ENCODE measurements around the gene RTL10.
A peak's percentile ranks its signal among the peaks of the same experiment; 100 is the strongest.

Gene RTL10

GRCh38 chr22:19900707-19901436 is 46.2 kb upstream of the RTL10 start:
- Histone ChIP-seq H3K9ac (no peak overlapping the region), H4K20me1 (peaks cover 0 to 35% (median 0%) of the 10 kb centered on the region in 11 experiments; a peak in 5 of 22 replicates), H3K36me3 (peaks cover 0 to 39% (median 0%) of the 10 kb centered on the region in 11 experiments; a peak in 7 of 22 replicates), H3K4me2 (peak overlapping the region in 6 of 11 experiments; percentile 5 to 84 (median 30); a peak in 6 of 22 replicates), H3K9me3 (replicated peaks in 1 of 11) (no peaks in the 10 kb centered on the region), H3K27ac (no peak overlapping the region), H3K4me3 (no peak overlapping the region), H3K4me1 (peaks cover 0 to 80% (median 54%) of the 10 kb centered on the region in 10 experiments; a peak in 18 of 20 replicates), H3K27me3 (no peaks in the 10 kb centered on the region)
- no peak for TF ChIP-seq Cebpa-rat (IDR thresholded peaks at IDR 0.05)

- Histone ChIP-seq H3K9ac (no peak overlapping the region), H3K4me3 (no peak overlapping the region), H3K4me1 (peaks cover 0 to 97% (median 72%) of the 10 kb centered on the region in 10 experiments; a peak in 18 of 20 replicates), H3K4me2 (peak overlapping the region in 1 of 11 experiments; percentile 2; a peak in 1 of 22 replicates), H3K27ac (no peak overlapping the region), H3K9me3 (replicated peaks in 1 of 11) (no peaks in the 10 kb centered on the region), H3K36me3 (peaks cover 0 to 49% (median 8%) of the 10 kb centered on the region in 11 experiments; a peak in 9 of 22 replicates), H4K20me1 (peaks cover 0 to 21% (median 0%) of the 10 kb centered on the region in 11 experiments; a peak in 4 of 22 replicates), H3K27me3 (no peaks in the 10 kb centered on the region)
- TF ChIP-seq Cebpa-rat (IDR thresholded peaks at IDR 0.05) = no peak
Measured at GRCh38 chr22:19898831-19899567, 44.3 kb upstream of the RTL10 start.

- Histone ChIP-seq H3K4me3 (no peak overlapping the region), H3K4me2 (peak overlapping the region in 3 of 11 experiments; percentile 58 to 72 (median 65); a peak in 5 of 22 replicates)
Measured at GRCh38 chr22:19898145-19898544, 43.5 kb upstream of the RTL10 start.

GRCh38 chr22:19897726-19898125 is 43.1 kb upstream of the RTL10 start:
- H3K9me3 ChIP-seq (replicated peaks in 1 of 11) = no peaks in the 10 kb centered on the region
- H3K27ac ChIP-seq = no peak overlapping the region
- peaks cover 0 to 49% (median 11%) of the 10 kb centered on the region in 11 experiments; a peak in 9 of 22 replicates for H3K36me3 ChIP-seq
- peaks cover 0 to 8% (median 0%) of the 10 kb centered on the region in 11 experiments; a peak in 2 of 22 replicates for H4K20me1 ChIP-seq
- no peaks in the 10 kb centered on the region for H3K27me3 ChIP-seq
- H3K4me1 ChIP-seq = peaks cover 4 to 97% (median 73%) of the 10 kb centered on the region in 10 experiments
- H3K4me2 ChIP-seq = peak overlapping the region in 5 of 11 experiments; percentile 58 to 95 (median 65); a peak in 9 of 22 replicates
- no peak overlapping the region for H3K9ac ChIP-seq
- no peak for TF ChIP-seq Cebpa-rat (IDR thresholded peaks at IDR 0.05)
- H3K4me3 ChIP-seq = no peak overlapping the region

More at GRCh38 chr22:19898145-19898544, 43.5 kb upstream of the RTL10 start:
- Histone ChIP-seq H3K4me1 (peaks cover under 1 to 97% (median 73%) of the 10 kb centered on the region in 10 experiments; a peak in 18 of 20 replicates), H3K27ac (no peak overlapping the region), H3K36me3 (peaks cover 0 to 49% (median 11%) of the 10 kb centered on the region in 11 experiments; a peak in 9 of 22 replicates), H3K27me3 (no peaks in the 10 kb centered on the region), H4K20me1 (peaks cover 0 to 13% (median 0%) of the 10 kb centered on the region in 11 experiments; a peak in 4 of 22 replicates), H3K9ac (no peak overlapping the region), H3K9me3 (replicated peaks in 1 of 11) (no peaks in the 10 kb centered on the region)
- TF ChIP-seq Cebpa-rat (IDR thresholded peaks at IDR 0.05) = no peak

GRCh38 chr22:19896665-19897355 is 42.1 kb upstream of the RTL10 start:
- H3K27ac ChIP-seq = peak overlapping the region in 3 of 11 experiments; percentile 26 to 52 (median 51); a peak in 4 of 22 replicates

GRCh38 chr22:19895160-19895849 is 40.6 kb upstream of the RTL10 start:
- Histone ChIP-seq H3K9ac (0 out of 22 replicates have a peak overlapping the region, but pooled peaks of 1 of the 11 experiments have one; percentile 2), H3K4me1 (peaks cover 29 to 97% (median 77%) of the 10 kb centered on the region in 10 experiments)
- TF ChIP-seq Cebpa-rat (IDR thresholded peaks at IDR 0.05) = no peak

More at GRCh38 chr22:19896665-19897355, 42.1 kb upstream of the RTL10 start:
- H3K4me2 ChIP-seq = peak overlapping the region in 9 of 11 experiments; percentile 4 to 95 (median 63); a peak in 16 of 22 replicates
- no peaks in the 10 kb centered on the region for H3K9me3 ChIP-seq (replicated peaks in 1 of 11)
- TF ChIP-seq Cebpa-rat (IDR thresholded peaks at IDR 0.05) = no peak
- peaks cover 0 to 8% (median 0%) of the 10 kb centered on the region in 11 experiments; a peak in 2 of 22 replicates for H4K20me1 ChIP-seq
- peaks cover 0 to 48% (median 11%) of the 10 kb centered on the region in 11 experiments; a peak in 9 of 22 replicates for H3K36me3 ChIP-seq
- H3K27me3 ChIP-seq = no peaks in the 10 kb centered on the region
- H3K4me1 ChIP-seq = peaks cover 13 to 97% (median 73%) of the 10 kb centered on the region in 10 experiments
- H3K4me3 ChIP-seq = no peak overlapping the region
- H3K9ac ChIP-seq = peak overlapping the region in 5 of 11 experiments; percentile 6 to 57 (median 35); a peak in 5 of 22 replicates

GRCh38 chr22:19893363-19893762 is 38.7 kb upstream of the RTL10 start:
- Histone ChIP-seq H3K27ac (peak overlapping the region in 8 of 11 experiments; percentile 79 to 97 (median 92); a peak in 14 of 22 replicates), H3K27me3 (no peaks in the 10 kb centered on the region), H3K4me2 (peak overlapping the region in 10 of 11 experiments; percentile 82 to 99 (median 94); a peak in 19 of 22 replicates), H3K36me3 (peaks cover 0 to 33% (median 11%) of the 10 kb centered on the region in 11 experiments; a peak in 9 of 22 replicates), H3K4me3 (no peak overlapping the region), H3K4me1 (peaks cover 34 to 99% (median 95%) of the 10 kb centered on the region in 10 experiments), H4K20me1 (peaks cover 0 to 8% (median 0%) of the 10 kb centered on the region in 11 experiments; a peak in 1 of 22 replicates), H3K9ac (peak overlapping the region in 6 of 11 experiments; percentile 67 to 86 (median 83); a peak in 10 of 22 replicates), H3K9me3 (replicated peaks in 1 of 11) (no peaks in the 10 kb centered on the region)
- no peak for TF ChIP-seq Cebpa-rat (IDR thresholded peaks at IDR 0.05)

More at GRCh38 chr22:19895160-19895849, 40.6 kb upstream of the RTL10 start:
- no peaks in the 10 kb centered on the region for H3K27me3 ChIP-seq
- H3K36me3 ChIP-seq = peaks cover 0 to 37% (median 11%) of the 10 kb centered on the region in 11 experiments; a peak in 9 of 22 replicates
- no peak overlapping the region for H3K4me3 ChIP-seq
- H3K27ac ChIP-seq = peak overlapping the region in 2 of 11 experiments; percentile 9 to 16; a peak in 2 of 22 replicates
- H4K20me1 ChIP-seq = peaks cover 0 to 8% (median 0%) of the 10 kb centered on the region in 11 experiments; a peak in 2 of 22 replicates
- no peaks in the 10 kb centered on the region for H3K9me3 ChIP-seq (replicated peaks in 1 of 11)
- H3K4me2 ChIP-seq = peak overlapping the region in 4 of 11 experiments; percentile 10 to 99 (median 80); a peak in 4 of 22 replicates

All from BLaER1 treated with 17β-estradiol and CSF1 and Interleukin-3, amounts not matched to agents 10 nM and 100 nM (cell line).